Stimulated activated CD4-positive, alpha-beta T cell treated with anti-CD3 and anti-CD28 coated beads, Interleukin-4, amount 100 ng/mL, for 4 hours (primary cell): Measurements from ENCODE around the gene TRAPPC6A.

Source experiments
- DNase-seq, 2 experiments: peaks; one replicate each; pipeline ENCODE4 v3.0.0-alpha.2; 2020

The TRAPPC6A gene

GRCh38 chr19:45184115-45184514 lies 6.1 kb upstream of the TRAPPC6A start:
- no peak for DNase-seq

GRCh38 chr19:45182758-45183157 lies 4.7 kb upstream of the TRAPPC6A start:
- no peak for DNase-seq

- no peak for DNase-seq
Observed at GRCh38 chr19:45180936-45181335, 2.9 kb upstream of the TRAPPC6A start.

GRCh38 chr19:45179892-45180370 lies 1.9 kb upstream of the TRAPPC6A start:
- DNase-seq: no peak

- peak; percentile 37 to 44 for DNase-seq
Observed at GRCh38 chr19:45179072-45179891, 1.2 kb upstream of the TRAPPC6A start.

- peak; percentile 99 to 100 for DNase-seq
Observed at GRCh38 chr19:45178262-45179071, 430 bp upstream of the TRAPPC6A start, which contains the start of gene BLOC1S3. Gene BLOC1S3 (plus strand): TSS chr19:45178784. CDS start chr19:45179297, 513 bp downstream.

GRCh38 chr19:45175515-45176345 lies 2.3 kb downstream of the TRAPPC6A start:
- no peak for DNase-seq

- DNase-seq: no peak
Observed at GRCh38 chr19:45173816-45174215, 4.2 kb downstream of the TRAPPC6A start.

GRCh38 chr19:45172611-45173208 lies 5.3 kb downstream of the TRAPPC6A start:
- DNase-seq: no peak

GRCh38 chr19:45172173-45172572 lies 5.9 kb downstream of the TRAPPC6A start:
- DNase-seq: peak in 1 of 2 experiments; percentile 23

GRCh38 chr19:45171211-45171623 lies 6.8 kb downstream of the TRAPPC6A start:
- peak in 1 of 2 experiments; percentile 24 for DNase-seq

GRCh38 chr19:45170146-45171106 lies 7.6 kb downstream of the TRAPPC6A start:
- DNase-seq: no peak

- DNase-seq: no peak
Observed at GRCh38 chr19:45169602-45170001, 8.4 kb downstream of the TRAPPC6A start.

GRCh38 chr19:45168767-45169351 lies 9.2 kb downstream of the TRAPPC6A start:
- no peak for DNase-seq

GRCh38 chr19:45166723-45167252 lies 11.2 kb downstream of the TRAPPC6A start:
- no peak for DNase-seq

GRCh38 chr19:45164577-45165335 lies 13.3 kb downstream of the TRAPPC6A start:
- DNase-seq: peak; percentile 43 to 48

- no peak for DNase-seq
Observed at GRCh38 chr19:45163751-45164460, 14.1 kb downstream of the TRAPPC6A start.

- no peak for DNase-seq
Observed at GRCh38 chr19:45163156-45163555, 14.9 kb downstream of the TRAPPC6A start.

- DNase-seq: no peak
Observed at GRCh38 chr19:45162608-45163143, 15.4 kb downstream of the TRAPPC6A start.
